GM20431 (cell line): ENCODE data around the gene NCAPD3.

Experiments used
- in situ Hi-C: fragments of 300-500 bp; cut with MseI, MboI; formaldehyde crosslinking; loops from one replicate; pipeline ENCODE4 v1.15.0; 2020; ENCODE audit warnings: low sequenced_read_pairs; ENCODE audit not compliant: unreplicated experiment

NCAPD3 gene

GRCh38 chr11:134253188-134253993 lies 29.6 kb upstream of the NCAPD3 start, which contains the start of the genes ACAD8 and THYN1:
Gene ACAD8, plus strand, starts transcription at chr11:134253568. Its CDS starts 33 bp downstream, at chr11:134253601.
Gene THYN1, minus strand, starts transcription at chr11:134253352. Its CDS starts 470 bp downstream, at chr11:134252882.
- in situ Hi-C loops, result no loop called here

- in situ Hi-C loops, result no loop called here
Measured at GRCh38 chr11:134252346-134253187, 28.8 kb upstream of the NCAPD3 start.

GRCh38 chr11:134250675-134251074 lies 26.9 kb upstream of the NCAPD3 start:
- in situ Hi-C loops, result no loop called here

GRCh38 chr11:134250246-134250645 lies 26.5 kb upstream of the NCAPD3 start:
- in situ Hi-C loops, result no loop called here

GRCh38 chr11:134248910-134249480 lies 25.2 kb upstream of the NCAPD3 start:
- in situ Hi-C loops, result no loop called here

GRCh38 chr11:134246678-134247077 lies 22.9 kb upstream of the NCAPD3 start:
- in situ Hi-C loops, result no loop called here

- in situ Hi-C loops, result no loop called here
Measured at GRCh38 chr11:134246100-134246499, 22.3 kb upstream of the NCAPD3 start.

GRCh38 chr11:134245434-134245833 lies 21.7 kb upstream of the NCAPD3 start:
- in situ Hi-C loops, result no loop called here

- in situ Hi-C loops, result no loop called here
Measured at GRCh38 chr11:134244593-134244992, 20.8 kb upstream of the NCAPD3 start.

- in situ Hi-C loops, result no loop called here
Measured at GRCh38 chr11:134243913-134244312, 20.1 kb upstream of the NCAPD3 start.

- in situ Hi-C loops, result no loop called here
Measured at GRCh38 chr11:134242376-134242775, 18.6 kb upstream of the NCAPD3 start.

GRCh38 chr11:134240592-134240991 lies 16.8 kb upstream of the NCAPD3 start:
- in situ Hi-C loops, result no loop called here

GRCh38 chr11:134238956-134239355 lies 15.2 kb upstream of the NCAPD3 start:
- in situ Hi-C loops, result no loop called here

- in situ Hi-C loops, result no loop called here
Measured at GRCh38 chr11:134237557-134237922, 13.8 kb upstream of the NCAPD3 start.

GRCh38 chr11:134236834-134237556 lies 13.2 kb upstream of the NCAPD3 start:
- in situ Hi-C loops, result no loop called here

GRCh38 chr11:134235399-134235798 lies 11.6 kb upstream of the NCAPD3 start:
- in situ Hi-C loops, result no loop called here

GRCh38 chr11:134233729-134234179 lies 10.0 kb upstream of the NCAPD3 start:
- in situ Hi-C loops, result no loop called here

GRCh38 chr11:134231958-134232659 lies 8.3 kb upstream of the NCAPD3 start:
- in situ Hi-C loops, result no loop called here

GRCh38 chr11:134230339-134230738 lies 6.6 kb upstream of the NCAPD3 start:
- in situ Hi-C loops, result no loop called here
